Brain microvascular endothelial cell (primary cell): ENCODE measurements around the gene COX6A1.

Source experiments
- DNase-seq: peaks from one replicate; pipeline ENCODE4 v3.0.0-alpha.2; 2020
- H3K27ac ChIP-seq: fragments of 250-450 bp; sonication (Bioruptor Pico); 2 replicates; pipeline ENCODE4 v1.5.1; 2020; ENCODE audit warnings: mild to moderate bottlenecking, moderate library complexity
- H3K27me3 ChIP-seq: fragments of 250-450 bp; sonication (Bioruptor Pico); replicated peaks from 2 replicates; pipeline ENCODE4 v1.5.1; 2020; ENCODE audit warnings: mild to moderate bottlenecking
- H3K36me3 ChIP-seq: fragments of 250-450 bp; sonication (Bioruptor Pico); replicated peaks from 2 replicates; pipeline ENCODE4 v1.5.1; 2020; ENCODE audit warnings: mild to moderate bottlenecking
- H3K4me3 ChIP-seq: 2 replicates; pipeline ENCODE4 v1.5.1; 2011; ENCODE audit warnings: low read depth, mild to moderate bottlenecking, control low read depth, low read length, moderate library complexity
- in situ Hi-C: cut with HindIII; loops from 2 replicates; pipeline ENCODE4 v1.10.0; 2017; ENCODE audit warnings: low sequenced_read_pairs, low pct_ligation_motif_present
- TF ChIP-seq, protein P1 (sequence below): IDR thresholded peaks from 2 replicates; pipeline ENCODE4 v1.5.1; 2011; ENCODE audit warnings: low read depth, mild to moderate bottlenecking, moderate library complexity, low read length, control low read depth, inconsistent platforms; ENCODE audit errors: missing control alignments

COX6A1 gene

DNA sequence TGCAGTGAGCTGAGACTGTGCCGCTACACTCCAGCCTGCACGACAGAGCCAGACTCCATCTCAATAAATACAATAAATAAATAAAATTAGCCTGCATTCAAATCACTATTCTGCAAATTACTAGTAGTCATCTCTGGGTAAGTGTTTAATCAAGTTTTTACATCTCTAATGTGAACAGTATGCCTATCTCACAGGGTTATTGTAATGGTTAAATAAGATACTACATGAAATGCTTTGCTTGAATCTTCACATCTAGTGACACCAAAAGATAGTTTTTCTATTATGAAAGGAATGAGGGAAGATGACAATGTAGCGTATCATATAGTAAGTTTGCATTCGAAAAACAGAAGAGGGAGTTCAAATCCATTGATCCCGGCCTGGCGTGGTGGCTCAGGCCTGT lies 29.5 kb downstream of the COX6A1 start:
- no peaks in the 10 kb centered on the region for H3K27me3 ChIP-seq
- H3K27ac ChIP-seq, result no peak overlapping the region
- in situ Hi-C loops, result no loop called here
- no peak overlapping the region for H3K4me3 ChIP-seq
- peaks cover 46% of the 10 kb centered on the region for H3K36me3 ChIP-seq
- TF ChIP-seq, protein P1, sequence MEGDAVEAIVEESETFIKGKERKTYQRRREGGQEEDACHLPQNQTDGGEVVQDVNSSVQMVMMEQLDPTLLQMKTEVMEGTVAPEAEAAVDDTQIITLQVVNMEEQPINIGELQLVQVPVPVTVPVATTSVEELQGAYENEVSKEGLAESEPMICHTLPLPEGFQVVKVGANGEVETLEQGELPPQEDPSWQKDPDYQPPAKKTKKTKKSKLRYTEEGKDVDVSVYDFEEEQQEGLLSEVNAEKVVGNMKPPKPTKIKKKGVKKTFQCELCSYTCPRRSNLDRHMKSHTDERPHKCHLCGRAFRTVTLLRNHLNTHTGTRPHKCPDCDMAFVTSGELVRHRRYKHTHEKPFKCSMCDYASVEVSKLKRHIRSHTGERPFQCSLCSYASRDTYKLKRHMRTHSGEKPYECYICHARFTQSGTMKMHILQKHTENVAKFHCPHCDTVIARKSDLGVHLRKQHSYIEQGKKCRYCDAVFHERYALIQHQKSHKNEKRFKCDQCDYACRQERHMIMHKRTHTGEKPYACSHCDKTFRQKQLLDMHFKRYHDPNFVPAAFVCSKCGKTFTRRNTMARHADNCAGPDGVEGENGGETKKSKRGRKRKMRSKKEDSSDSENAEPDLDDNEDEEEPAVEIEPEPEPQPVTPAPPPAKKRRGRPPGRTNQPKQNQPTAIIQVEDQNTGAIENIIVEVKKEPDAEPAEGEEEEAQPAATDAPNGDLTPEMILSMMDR, result no peak
- no peak for DNase-seq

DNA sequence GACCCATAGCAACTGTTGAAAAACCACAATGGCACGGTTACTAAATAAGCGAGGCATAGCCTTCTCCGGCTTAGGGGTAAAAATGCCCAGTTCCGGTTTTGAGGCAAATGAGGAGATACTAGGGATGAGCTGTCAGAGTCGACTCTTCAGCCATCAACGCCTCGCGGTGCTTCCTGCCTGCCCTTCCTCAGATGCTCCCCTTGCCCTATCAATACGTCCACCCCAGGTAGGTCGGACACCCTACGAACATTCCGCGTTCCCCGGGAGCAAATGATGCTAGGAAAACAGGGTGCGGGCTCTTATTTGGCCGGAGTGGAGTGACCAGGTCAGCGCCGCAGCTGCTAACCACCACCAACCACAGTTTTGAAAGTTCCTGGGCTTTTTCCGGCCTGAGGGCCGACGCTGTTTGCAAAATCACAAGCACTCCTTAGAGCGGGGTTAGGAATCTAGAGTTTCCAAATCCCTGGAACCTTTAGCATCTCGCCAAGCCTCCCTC lies 30.5 kb downstream of the COX6A1 start:
- DNase-seq, result peak; percentile 27
- peak overlapping the region; percentile 76 for H3K27ac ChIP-seq
- TF ChIP-seq, protein P1, result no peak
- H3K36me3 ChIP-seq, result peaks cover 37% of the 10 kb centered on the region
- peak overlapping the region; percentile 91 for H3K4me3 ChIP-seq
- no peaks in the 10 kb centered on the region for H3K27me3 ChIP-seq
- in situ Hi-C loops, result no loop called here

DNA sequence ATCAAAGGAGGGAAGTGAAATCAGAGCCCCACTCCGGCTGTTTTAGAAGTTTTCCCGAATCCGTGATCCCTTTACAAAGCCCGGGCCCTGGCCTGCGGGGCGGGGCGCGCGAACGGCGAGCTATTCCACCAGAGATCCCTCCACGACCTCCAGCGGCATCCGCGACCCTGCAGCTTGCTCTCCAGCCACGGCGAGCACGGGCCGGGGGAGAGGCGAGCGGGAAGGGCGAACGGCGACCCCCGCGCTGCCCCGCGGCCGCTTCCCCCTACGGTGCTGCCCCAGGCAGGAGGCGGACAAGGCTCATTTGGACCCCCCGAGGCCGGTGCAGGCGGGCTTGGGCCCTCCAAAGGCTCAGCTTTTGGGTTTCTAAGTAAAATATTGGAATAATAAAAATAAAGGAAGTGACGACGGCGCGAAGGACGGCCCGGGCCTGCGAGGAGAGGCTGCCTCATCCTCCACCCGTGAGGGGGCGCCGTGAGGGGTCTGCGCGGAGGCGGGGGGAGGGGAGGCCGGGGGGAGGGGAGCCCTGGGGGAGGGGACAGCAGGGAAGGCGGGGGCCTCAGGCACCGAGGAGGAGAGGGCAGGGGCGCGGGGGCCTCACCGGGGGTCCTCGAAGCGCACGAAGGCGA lies 31.0 kb downstream of the COX6A1 start:
- TF ChIP-seq, protein P1, result no peak
- H3K4me3 ChIP-seq, result peak overlapping the region; percentile 91
- DNase-seq, result peak; percentile 10
- H3K27ac ChIP-seq, result peak overlapping the region; percentile 76
- H3K27me3 ChIP-seq, result no peaks in the 10 kb centered on the region
- in situ Hi-C loops, result no loop called here
- peaks cover 31% of the 10 kb centered on the region for H3K36me3 ChIP-seq

DNA sequence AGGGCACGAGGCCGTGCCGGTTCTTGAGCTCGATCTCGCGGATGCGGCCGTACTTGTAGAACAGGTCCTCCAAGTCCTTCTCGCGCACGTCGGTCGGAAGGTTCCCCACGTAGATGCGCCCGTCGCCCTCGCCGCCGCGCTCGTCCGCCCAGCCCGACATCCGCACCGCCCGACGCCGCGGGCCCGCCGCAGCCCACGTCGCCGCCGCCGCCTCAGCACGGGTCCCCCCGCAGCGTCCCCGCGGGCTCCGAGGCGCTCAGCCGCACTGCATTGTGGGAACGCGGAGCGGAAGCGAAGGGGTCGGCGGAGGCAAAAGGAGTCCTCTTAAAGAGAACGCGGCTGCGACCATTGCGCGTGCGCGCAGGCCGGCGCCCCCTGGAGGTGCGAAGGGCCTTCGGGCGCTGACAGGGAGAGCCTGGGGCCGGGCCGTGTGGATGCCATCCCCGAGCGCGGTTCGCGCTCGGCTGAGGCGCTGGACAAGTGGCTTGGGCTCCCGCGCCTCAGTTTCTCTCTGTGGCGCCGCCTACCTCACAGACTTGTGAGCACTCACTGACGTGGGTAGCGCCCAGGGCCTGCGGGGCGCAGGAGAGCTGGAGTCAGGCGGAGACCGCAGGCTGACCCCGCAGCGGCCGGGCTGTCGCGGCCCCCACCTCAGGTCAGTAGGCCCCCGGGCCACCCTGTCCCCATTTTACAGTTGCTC lies 31.7 kb downstream of the COX6A1 start, which contains the start of gene SRSF9:
Gene SRSF9, minus strand, starts transcription at position 299 of the 700 bp plus-strand sequence. Its CDS starts 139 bp downstream, at position 160.
- Histone ChIP-seq H3K27ac (peak within 1 kb of the TSS; percentile 76), H3K36me3 (peaks cover 25% of the 10 kb centered on the region), H3K27me3 (no peaks in the 10 kb centered on the region), H3K4me3 (peak within 1 kb of the TSS; percentile 91)
- peak; percentile 90 for DNase-seq
- TF ChIP-seq, protein P1, result peak; percentile 86
- in situ Hi-C loops, result no loop called here

DNA sequence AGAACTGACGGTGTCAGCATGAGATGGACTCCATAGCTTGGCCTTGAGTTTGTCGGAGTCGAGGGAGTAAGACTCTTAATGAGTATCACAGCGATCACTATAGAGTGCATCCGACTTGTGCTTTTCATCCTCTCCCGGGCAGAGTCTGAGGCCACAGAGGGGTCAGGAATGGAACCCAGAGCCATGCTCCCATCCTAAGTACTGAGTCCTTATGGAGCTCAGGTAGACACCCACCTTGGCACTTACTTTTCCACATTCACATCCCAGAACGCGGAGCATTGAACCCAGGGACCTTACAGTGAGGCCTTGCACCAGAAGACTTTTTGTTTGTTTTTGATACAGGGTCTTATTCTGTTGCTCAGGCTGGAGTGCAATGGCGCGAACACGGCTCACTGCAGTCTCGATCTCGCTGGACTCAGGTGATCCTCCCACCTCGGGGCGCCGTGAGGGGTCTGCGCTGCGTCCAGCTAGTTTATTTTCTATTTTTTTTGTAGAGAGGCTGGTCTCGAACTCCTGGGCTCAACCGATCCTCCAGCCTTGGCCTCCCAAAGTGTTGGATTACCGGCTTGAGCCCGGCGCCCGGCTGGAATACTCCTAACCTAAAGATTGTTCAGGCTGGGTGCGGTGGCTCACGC lies 32.4 kb downstream of the COX6A1 start:
- Histone ChIP-seq H3K36me3 (peaks cover 18% of the 10 kb centered on the region), H3K27ac (peak overlapping the region; percentile 76), H3K27me3 (no peaks in the 10 kb centered on the region), H3K4me3 (peak overlapping the region; percentile 91)
- in situ Hi-C loops, result no loop called here
- no peak for DNase-seq
- TF ChIP-seq, protein P1, result no peak
